Inferior parietal cortex (tissue), 1 donor: Measurements from ENCODE around the gene CDC14A.

Experiments
- DNase-seq: peaks from one replicate; pipeline ENCODE4 v3.0.0-alpha.2; 2016; ENCODE audit errors: extremely low spot score

CDC14A gene

GRCh38 chr1:100485855-100486258 is 133.6 kb downstream of the CDC14A start:
- no peak for DNase-seq

- DNase-seq = no peak
Measured at GRCh38 chr1:100494393-100495084, 142.2 kb downstream of the CDC14A start.

GRCh38 chr1:100496896-100497295 is 144.6 kb downstream of the CDC14A start:
- no peak for DNase-seq

GRCh38 chr1:100497796-100498195 is 145.5 kb downstream of the CDC14A start:
- no peak for DNase-seq

- no peak for DNase-seq
Measured at GRCh38 chr1:100499194-100499811, 147.0 kb downstream of the CDC14A start.

GRCh38 chr1:100502052-100502792 is 149.9 kb downstream of the CDC14A start:
- no peak for DNase-seq

GRCh38 chr1:100506217-100506616 is 153.9 kb downstream of the CDC14A start:
- no peak for DNase-seq

GRCh38 chr1:100510451-100510850 is 158.1 kb downstream of the CDC14A start:
- peak; percentile 32 for DNase-seq

GRCh38 chr1:100511058-100511457 is 158.8 kb downstream of the CDC14A start:
- DNase-seq = no peak

GRCh38 chr1:100511773-100512172 is 159.5 kb downstream of the CDC14A start:
- DNase-seq = no peak

GRCh38 chr1:100512803-100513352 is 160.6 kb downstream of the CDC14A start:
- no peak for DNase-seq

GRCh38 chr1:100516857-100517256 is 164.6 kb downstream of the CDC14A start:
- DNase-seq = no peak

GRCh38 chr1:100517515-100517914 is 165.2 kb downstream of the CDC14A start:
- DNase-seq = no peak

- no peak for DNase-seq
Measured at GRCh38 chr1:100518023-100518422, 165.7 kb downstream of the CDC14A start.

GRCh38 chr1:100523038-100523652 is 170.8 kb downstream of the CDC14A start:
- no peak for DNase-seq

- DNase-seq = no peak
Measured at GRCh38 chr1:100524355-100524754, 172.0 kb downstream of the CDC14A start.

GRCh38 chr1:100526894-100527293 is 174.6 kb downstream of the CDC14A start:
- no peak for DNase-seq

GRCh38 chr1:100528871-100529270 is 176.6 kb downstream of the CDC14A start:
- no peak for DNase-seq

GRCh38 chr1:100530141-100530540 is 177.8 kb downstream of the CDC14A start:
- DNase-seq = no peak

- no peak for DNase-seq
Measured at GRCh38 chr1:100530880-100531487, 178.7 kb downstream of the CDC14A start.

GRCh38 chr1:100532645-100533044 is 180.3 kb downstream of the CDC14A start:
- no peak for DNase-seq

- no peak for DNase-seq
Measured at GRCh38 chr1:100535264-100535663, 183.0 kb downstream of the CDC14A start.
